GM19395 (cell line): Measurements from ENCODE around the gene GAS7.

Experiments used
- ATAC-seq: cut with Tn5 transposase; IDR thresholded peaks from one replicate; pipeline ENCODE4 v1.9.1; 2021; ENCODE audit warnings: mild to moderate bottlenecking, moderate library complexity; ENCODE audit not compliant: unreplicated experiment

Gene GAS7

GRCh38 chr17:9868552-9868951, 329.9 kb downstream of the GAS7 start:
- ATAC-seq: no peak

GRCh38 chr17:9865586-9865985, 332.8 kb downstream of the GAS7 start:
- ATAC-seq: no peak

GRCh38 chr17:9862949-9863348, 335.5 kb downstream of the GAS7 start:
- no peak for ATAC-seq

- no peak for ATAC-seq
Observed at GRCh38 chr17:9862220-9862619, 336.2 kb downstream of the GAS7 start.

- ATAC-seq: no peak
Observed at GRCh38 chr17:9860851-9861250, 337.6 kb downstream of the GAS7 start.
